SK-N-SH (cell line): ENCODE data around the gene ARHGAP44.

Experiments
- POLR2AphosphoS5 ChIP-seq: IDR thresholded peaks from 2 replicates; pipeline ENCODE4 v1.6.1; 2012; ENCODE audit warnings: low read depth, low read length
- RAD21 ChIP-seq: IDR thresholded peaks from 2 replicates; pipeline ENCODE4 v1.6.1; 2012; ENCODE audit warnings: mild to moderate bottlenecking, low read length
- TF ChIP-seq, protein P1 (sequence below): fragments of 200-600 bp; sonication (generic); IDR thresholded peaks from 2 replicates; pipeline ENCODE4 v1.6.1; 2017; ENCODE audit warnings: antibody characterized with exemption, mild to moderate bottlenecking, moderate library complexity

DNA sequence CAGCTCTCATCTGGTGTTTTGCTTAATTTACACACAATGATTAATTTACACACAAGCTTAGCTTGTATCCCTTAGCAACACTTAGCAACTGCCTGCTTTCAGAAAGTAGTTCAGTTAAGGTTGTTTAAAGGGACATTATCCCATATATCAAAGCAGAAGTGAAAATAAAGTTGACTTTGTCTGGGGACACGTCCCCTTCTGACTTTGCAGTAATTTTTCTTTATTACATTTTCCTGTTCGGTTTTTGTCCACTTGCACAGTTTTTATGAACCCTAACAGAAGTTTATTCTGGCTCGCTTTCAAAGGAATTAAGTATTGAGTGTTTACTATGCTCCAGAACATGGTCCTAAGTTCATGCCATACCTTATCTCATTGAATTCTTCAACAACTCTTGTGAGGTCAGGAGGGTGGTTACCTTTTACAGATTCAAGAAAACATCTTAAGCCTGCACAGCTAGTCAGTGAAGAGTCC is 41.5 kb downstream of the ARHGAP44 start:
- TF ChIP-seq, protein P1, sequence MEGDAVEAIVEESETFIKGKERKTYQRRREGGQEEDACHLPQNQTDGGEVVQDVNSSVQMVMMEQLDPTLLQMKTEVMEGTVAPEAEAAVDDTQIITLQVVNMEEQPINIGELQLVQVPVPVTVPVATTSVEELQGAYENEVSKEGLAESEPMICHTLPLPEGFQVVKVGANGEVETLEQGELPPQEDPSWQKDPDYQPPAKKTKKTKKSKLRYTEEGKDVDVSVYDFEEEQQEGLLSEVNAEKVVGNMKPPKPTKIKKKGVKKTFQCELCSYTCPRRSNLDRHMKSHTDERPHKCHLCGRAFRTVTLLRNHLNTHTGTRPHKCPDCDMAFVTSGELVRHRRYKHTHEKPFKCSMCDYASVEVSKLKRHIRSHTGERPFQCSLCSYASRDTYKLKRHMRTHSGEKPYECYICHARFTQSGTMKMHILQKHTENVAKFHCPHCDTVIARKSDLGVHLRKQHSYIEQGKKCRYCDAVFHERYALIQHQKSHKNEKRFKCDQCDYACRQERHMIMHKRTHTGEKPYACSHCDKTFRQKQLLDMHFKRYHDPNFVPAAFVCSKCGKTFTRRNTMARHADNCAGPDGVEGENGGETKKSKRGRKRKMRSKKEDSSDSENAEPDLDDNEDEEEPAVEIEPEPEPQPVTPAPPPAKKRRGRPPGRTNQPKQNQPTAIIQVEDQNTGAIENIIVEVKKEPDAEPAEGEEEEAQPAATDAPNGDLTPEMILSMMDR = no peak
- TF ChIP-seq POLR2AphosphoS5 = no peak
- TF ChIP-seq RAD21 = no peak
